Vagina (tissue), 2 donors: ENCODE results near the gene PPP1R13B. TPM values are rescaled to one million over a fixed set of nuclear protein-coding genes. Genes with fewer than 3 reads are reported as not detected.
A peak's percentile ranks its signal among the peaks of the same experiment; 100 is the strongest.

ENCODE experiments used
- DNase-seq, 2 donors: peaks; one replicate each; pipeline ENCODE4 v3.0.0-alpha.2; 2017; ENCODE audit errors: extremely low spot score in 2 of 2
- H3K27ac ChIP-seq: fragments of 200-600 bp; sonication (generic); one replicate; pipeline ENCODE4 v1.5.1; 2019
- H3K27me3 ChIP-seq: fragments of 200-600 bp; sonication (generic); one replicate; pipeline ENCODE4 v1.5.1; 2019
- H3K36me3 ChIP-seq, 2 donors: fragments of 200-600 bp; sonication (generic); one replicate each; pipeline ENCODE4 v1.5.1; 2017 to 2019
- H3K4me1 ChIP-seq: fragments of 200-600 bp; sonication (generic); one replicate; pipeline ENCODE4 v1.5.1; 2019
- H3K4me3 ChIP-seq, 2 donors: fragments of 200-600 bp; sonication (generic); 1 replicate in 1 of 2; 2 replicates in 1 of 2; pipeline ENCODE4 v1.5.1; 2016 to 2019
- H3K9me3 ChIP-seq: fragments of 200-600 bp; sonication (generic); one replicate; pipeline ENCODE4 v1.5.1; 2019
- POLR2A ChIP-seq, 2 donors: fragments of 450-650 bp; IDR thresholded peaks; one replicate each; pipeline ENCODE4 v1.6.1; 2017; ENCODE audit warnings: antibody characterized with exemption in 2 of 2, mild to moderate bottlenecking in 2 of 2, moderate library complexity in 2 of 2
- POLR2AphosphoS5 ChIP-seq, 2 donors: sonication (generic); formaldehyde crosslinking; IDR thresholded peaks; one replicate each; pipeline ENCODE4 v1.9.0; 2017; ENCODE audit warnings: antibody characterized with exemption in 2 of 2, mild to moderate bottlenecking in 2 of 2, low read depth in 1 of 2; ENCODE audit not compliant: insufficient read depth in 1 of 2
- intact Hi-C: fragments of 100-400 bp; cut with DNase I; formaldehyde crosslinking; loops from one replicate; pipeline ENCODE4 v1.15.1; 2023
- total RNA-seq: library from RNA; depleted of rRNA; stranded (reverse); fragments of >200 nt; gene quantifications from one replicate; pipeline ENCODE4 v1.2.3, GENCODE V29; 2016
- TF ChIP-seq, protein P1 (sequence below), 3 experiments: fragments of 450-650 bp in 2 of 3; fragments of 200-600 bp in 1 of 3; sonication (generic) in 1 of 3; IDR thresholded peaks; one replicate each; pipeline ENCODE4 v1.5.1; 2017 to 2019; ENCODE audit warnings: antibody characterized with exemption in 3 of 3, mild to moderate bottlenecking in 2 of 3, moderate library complexity in 2 of 3

PPP1R13B gene
- total RNA-seq, 1 donor from 2014 or later = 34.1 TPM

DNA sequence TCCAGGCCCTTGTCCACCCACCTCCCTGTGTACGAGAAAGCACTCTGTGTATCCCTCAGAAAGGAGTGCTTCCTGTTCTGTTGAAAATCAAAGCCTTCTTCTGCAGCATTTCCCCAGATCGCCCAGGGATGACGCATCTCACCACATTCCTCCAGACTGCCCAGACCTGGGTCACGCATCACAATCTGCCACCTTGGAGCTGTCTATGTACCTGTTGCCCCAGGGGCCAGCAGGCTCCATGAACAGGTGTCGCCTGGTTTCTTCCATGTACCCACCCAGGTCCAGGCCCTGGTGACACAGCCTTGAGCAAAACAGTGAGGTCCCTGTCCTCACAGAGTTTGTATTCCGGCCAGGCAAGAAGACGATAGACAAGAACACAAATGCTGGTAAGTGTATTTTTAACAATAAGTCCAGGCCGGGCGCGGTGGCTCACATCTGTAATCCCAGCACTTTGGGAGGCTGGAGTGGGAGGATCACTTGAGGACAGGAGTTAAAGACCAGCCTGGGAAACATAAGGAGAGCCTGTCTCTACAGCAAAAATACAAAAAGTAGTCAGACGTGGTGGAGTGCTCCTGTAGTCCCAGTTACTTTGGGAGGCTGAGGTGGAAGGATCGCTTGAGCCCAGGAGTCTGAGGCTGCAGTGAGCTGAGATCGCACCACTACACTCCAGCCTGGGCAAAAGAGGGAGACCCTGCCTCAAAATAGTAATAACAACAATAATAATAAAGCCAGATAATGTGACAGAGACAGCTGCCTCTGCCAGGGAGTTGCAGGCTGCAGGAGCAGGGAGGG is 6.8 kb upstream of the PPP1R13B start:
- Histone ChIP-seq H3K27me3 (no peaks in the 10 kb centered on the region), H3K27ac (no peak overlapping the region), H3K4me3 (no peak overlapping the region), H3K9me3 (no peaks in the 10 kb centered on the region), H3K36me3 (no peaks in the 10 kb centered on the region), H3K4me1 (peaks cover 17% of the 10 kb centered on the region)
- no peak for DNase-seq
- TF ChIP-seq POLR2AphosphoS5 (IDR thresholded peaks at IDR 0.05; ENCODE audit: insufficient read depth in 1 of 2, low read depth in 1 of 2) (no peak), POLR2A (IDR thresholded peaks at IDR 0.05) (no peak)
- TF ChIP-seq, protein P1, sequence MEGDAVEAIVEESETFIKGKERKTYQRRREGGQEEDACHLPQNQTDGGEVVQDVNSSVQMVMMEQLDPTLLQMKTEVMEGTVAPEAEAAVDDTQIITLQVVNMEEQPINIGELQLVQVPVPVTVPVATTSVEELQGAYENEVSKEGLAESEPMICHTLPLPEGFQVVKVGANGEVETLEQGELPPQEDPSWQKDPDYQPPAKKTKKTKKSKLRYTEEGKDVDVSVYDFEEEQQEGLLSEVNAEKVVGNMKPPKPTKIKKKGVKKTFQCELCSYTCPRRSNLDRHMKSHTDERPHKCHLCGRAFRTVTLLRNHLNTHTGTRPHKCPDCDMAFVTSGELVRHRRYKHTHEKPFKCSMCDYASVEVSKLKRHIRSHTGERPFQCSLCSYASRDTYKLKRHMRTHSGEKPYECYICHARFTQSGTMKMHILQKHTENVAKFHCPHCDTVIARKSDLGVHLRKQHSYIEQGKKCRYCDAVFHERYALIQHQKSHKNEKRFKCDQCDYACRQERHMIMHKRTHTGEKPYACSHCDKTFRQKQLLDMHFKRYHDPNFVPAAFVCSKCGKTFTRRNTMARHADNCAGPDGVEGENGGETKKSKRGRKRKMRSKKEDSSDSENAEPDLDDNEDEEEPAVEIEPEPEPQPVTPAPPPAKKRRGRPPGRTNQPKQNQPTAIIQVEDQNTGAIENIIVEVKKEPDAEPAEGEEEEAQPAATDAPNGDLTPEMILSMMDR (IDR thresholded peaks at IDR 0.05) = no peak
- intact Hi-C loops = no loop called here

DNA sequence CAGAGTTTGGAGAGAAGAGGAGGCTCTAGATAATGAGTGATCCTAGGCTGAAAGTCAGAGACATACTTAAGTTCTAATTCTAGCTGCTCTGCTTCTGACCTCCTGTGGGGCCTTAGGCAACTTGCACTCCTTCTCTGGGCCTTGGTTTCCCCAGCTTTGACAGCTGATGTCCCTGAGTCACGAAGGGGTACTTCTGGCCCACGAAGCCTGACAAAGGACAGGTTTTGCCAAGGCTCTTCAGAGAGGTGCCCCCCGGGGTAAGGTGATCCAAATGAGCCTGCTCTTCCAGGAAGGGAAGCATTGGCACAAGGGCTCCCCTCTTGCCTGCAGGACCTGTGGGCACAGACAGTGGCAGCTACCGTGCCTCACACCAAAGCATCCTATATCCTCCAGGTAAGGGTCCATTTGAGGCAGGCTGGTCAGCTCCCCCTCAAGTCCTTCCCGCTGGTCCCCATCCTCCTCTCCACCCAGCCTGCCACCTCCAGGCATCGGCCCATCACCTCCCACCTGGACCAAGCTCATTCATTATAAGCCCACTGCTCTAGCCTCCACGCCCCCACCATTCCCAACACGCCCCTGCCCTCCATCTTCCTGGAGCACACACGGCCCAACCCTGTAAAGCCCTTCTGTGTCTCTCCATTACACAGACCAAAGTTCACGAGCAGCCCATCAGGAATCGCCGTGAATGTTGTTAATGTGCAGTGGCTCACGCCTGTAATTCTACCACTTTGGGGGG is 1.9 kb upstream of the PPP1R13B start:
- intact Hi-C loops = no loop called here
- no peaks in the 10 kb centered on the region for H3K27me3 ChIP-seq

DNA sequence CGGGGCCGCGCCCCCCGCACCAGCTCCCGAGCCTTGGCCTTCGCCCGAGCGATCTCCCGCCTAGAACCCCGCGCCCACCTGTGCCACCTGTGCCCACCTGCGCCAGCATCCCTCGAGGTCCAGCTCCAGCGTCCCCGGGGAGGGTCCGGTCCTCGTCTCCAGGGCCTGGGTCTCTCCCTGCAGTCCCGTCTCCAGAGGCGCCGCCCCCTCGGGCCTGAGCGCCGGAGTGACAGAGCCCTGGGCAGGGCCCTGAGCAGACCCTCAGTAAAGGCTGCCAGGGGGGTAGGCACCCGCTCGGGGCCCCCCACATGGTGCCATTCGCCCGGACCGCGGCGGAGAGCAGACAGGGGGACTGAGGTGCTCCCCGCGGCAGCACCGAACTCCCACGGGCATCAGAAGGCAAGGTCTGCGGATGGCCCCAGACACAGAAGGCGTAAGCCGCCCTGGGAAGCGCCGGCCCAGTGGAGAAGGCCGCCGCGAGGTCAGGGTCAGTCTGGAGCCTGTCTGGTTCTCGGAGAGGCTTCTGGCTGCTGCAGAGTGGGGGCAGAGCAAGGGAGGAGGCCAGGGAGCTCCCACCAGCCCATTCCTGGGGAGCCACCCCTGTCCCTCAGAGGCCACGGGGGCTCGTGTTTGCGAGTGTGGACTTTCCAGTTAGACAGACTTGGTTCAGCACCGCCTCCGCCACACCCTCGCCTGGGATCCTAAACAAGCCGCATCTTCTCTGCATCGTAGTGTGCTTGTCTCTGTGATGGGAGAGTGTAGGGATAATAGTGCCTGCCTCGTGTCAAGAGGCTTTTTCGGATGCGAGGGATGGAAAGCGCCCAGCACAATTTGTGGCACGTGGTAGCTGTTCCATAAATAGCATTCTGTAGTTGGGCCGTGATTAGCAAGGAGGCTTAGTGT is 1.1 kb upstream of the PPP1R13B start:
- Histone ChIP-seq H3K4me1 (peaks cover 18% of the 10 kb centered on the region), H3K27me3 (no peaks in the 10 kb centered on the region), H3K27ac (peak overlapping the region; percentile 82), H3K36me3 (no peaks in the 10 kb centered on the region), H3K9me3 (no peaks in the 10 kb centered on the region), H3K4me3 (peak overlapping the region; percentile 60 to 92)
- no peak for DNase-seq
- TF ChIP-seq, protein P1 (IDR thresholded peaks at IDR 0.05) = no peak
- TF ChIP-seq POLR2A (IDR thresholded peaks at IDR 0.05) = no peak
- TF ChIP-seq POLR2AphosphoS5 (IDR thresholded peaks at IDR 0.05; ENCODE audit: insufficient read depth in 1 of 2, low read depth in 1 of 2) = peak in 1 of 2 donors; percentile 22
- intact Hi-C loops = no loop called here

More for the DNA sequence above, 1.9 kb upstream of the PPP1R13B start:
- no peak for DNase-seq
- no peaks in the 10 kb centered on the region for H3K36me3 ChIP-seq
- H3K4me3 ChIP-seq = no peak overlapping the region
- H3K4me1 ChIP-seq = peaks cover 18% of the 10 kb centered on the region
- H3K9me3 ChIP-seq = no peaks in the 10 kb centered on the region
- no peak overlapping the region for H3K27ac ChIP-seq
- TF ChIP-seq, protein P1 (IDR thresholded peaks at IDR 0.05) = no peak
- TF ChIP-seq POLR2AphosphoS5 (IDR thresholded peaks at IDR 0.05; ENCODE audit: insufficient read depth in 1 of 2, low read depth in 1 of 2) (no peak), POLR2A (IDR thresholded peaks at IDR 0.05) (no peak)

GRCh38 chr14:103846543-103847450 is 578 bp downstream of the PPP1R13B start:
- H3K4me3 ChIP-seq = peak overlapping the region; percentile 51 to 92
- TF ChIP-seq POLR2A (IDR thresholded peaks at IDR 0.05) = no peak
- TF ChIP-seq, protein P1 (IDR thresholded peaks at IDR 0.05) = no peak
- no peak for TF ChIP-seq POLR2AphosphoS5 (IDR thresholded peaks at IDR 0.05; ENCODE audit: insufficient read depth in 1 of 2, low read depth in 1 of 2)
- H3K27me3 ChIP-seq = no peaks in the 10 kb centered on the region
- DNase-seq = no peak
- intact Hi-C loops = no loop called here
- no peaks in the 10 kb centered on the region for H3K36me3 ChIP-seq
- H3K9me3 ChIP-seq = no peaks in the 10 kb centered on the region
- peak overlapping the region; percentile 58 for H3K27ac ChIP-seq
- peaks cover 18% of the 10 kb centered on the region for H3K4me1 ChIP-seq
